CD4-positive, alpha-beta T cell treated with Interleukin-15 for 4 hours (primary cell): Measurements from ENCODE around the gene LAMP5.

Source experiments
- DNase-seq: peaks from one replicate; pipeline ENCODE4 v3.0.0-alpha.2; 2020; ENCODE audit warnings: low spot score

Gene LAMP5

GRCh38 chr20:9514461-9515213, at the start of gene LAMP5:
Gene LAMP5, plus strand, starts transcription at chr20:9514590. Its CDS starts 263 bp downstream, at chr20:9514853.
- DNase-seq: no peak

- DNase-seq: no peak
Measured at GRCh38 chr20:9467995-9468394, 46.4 kb upstream of the LAMP5 start.

- no peak for DNase-seq
Measured at GRCh38 chr20:9474835-9475415, 39.5 kb upstream of the LAMP5 start.

- DNase-seq: no peak
Measured at GRCh38 chr20:9475456-9475855, 38.9 kb upstream of the LAMP5 start.

GRCh38 chr20:9476174-9476573, 38.2 kb upstream of the LAMP5 start:
- no peak for DNase-seq

GRCh38 chr20:9476637-9477036, 37.8 kb upstream of the LAMP5 start:
- no peak for DNase-seq

GRCh38 chr20:9478771-9479170, 35.6 kb upstream of the LAMP5 start:
- no peak for DNase-seq

- DNase-seq: no peak
Measured at GRCh38 chr20:9480066-9480465, 34.3 kb upstream of the LAMP5 start.

- DNase-seq: no peak
Measured at GRCh38 chr20:9482180-9482579, 32.2 kb upstream of the LAMP5 start.

- no peak for DNase-seq
Measured at GRCh38 chr20:9483131-9483530, 31.3 kb upstream of the LAMP5 start.

GRCh38 chr20:9485614-9486340, 28.6 kb upstream of the LAMP5 start:
- DNase-seq: no peak

GRCh38 chr20:9487231-9487630, 27.2 kb upstream of the LAMP5 start:
- DNase-seq: no peak

- DNase-seq: no peak
Measured at GRCh38 chr20:9488063-9488462, 26.3 kb upstream of the LAMP5 start.

GRCh38 chr20:9490161-9490560, 24.2 kb upstream of the LAMP5 start:
- no peak for DNase-seq

- DNase-seq: no peak
Measured at GRCh38 chr20:9490631-9491030, 23.8 kb upstream of the LAMP5 start.

- DNase-seq: no peak
Measured at GRCh38 chr20:9491324-9491723, 23.1 kb upstream of the LAMP5 start.

GRCh38 chr20:9492067-9492466, 22.3 kb upstream of the LAMP5 start:
- DNase-seq: no peak

GRCh38 chr20:9493803-9494202, 20.6 kb upstream of the LAMP5 start:
- no peak for DNase-seq

GRCh38 chr20:9495701-9496100, 18.7 kb upstream of the LAMP5 start:
- DNase-seq: no peak

- no peak for DNase-seq
Measured at GRCh38 chr20:9496155-9496554, 18.2 kb upstream of the LAMP5 start.

GRCh38 chr20:9498322-9498721, 16.1 kb upstream of the LAMP5 start:
- DNase-seq: no peak

GRCh38 chr20:9499126-9499899, 15.1 kb upstream of the LAMP5 start:
- no peak for DNase-seq
